GM21447 (cell line): ENCODE results near the gene HIVEP3.

Source experiments
- ATAC-seq: cut with Tn5 transposase; IDR thresholded peaks from one replicate; pipeline ENCODE4 v1.9.1; 2021; ENCODE audit not compliant: unreplicated experiment

The HIVEP3 gene

DNA sequence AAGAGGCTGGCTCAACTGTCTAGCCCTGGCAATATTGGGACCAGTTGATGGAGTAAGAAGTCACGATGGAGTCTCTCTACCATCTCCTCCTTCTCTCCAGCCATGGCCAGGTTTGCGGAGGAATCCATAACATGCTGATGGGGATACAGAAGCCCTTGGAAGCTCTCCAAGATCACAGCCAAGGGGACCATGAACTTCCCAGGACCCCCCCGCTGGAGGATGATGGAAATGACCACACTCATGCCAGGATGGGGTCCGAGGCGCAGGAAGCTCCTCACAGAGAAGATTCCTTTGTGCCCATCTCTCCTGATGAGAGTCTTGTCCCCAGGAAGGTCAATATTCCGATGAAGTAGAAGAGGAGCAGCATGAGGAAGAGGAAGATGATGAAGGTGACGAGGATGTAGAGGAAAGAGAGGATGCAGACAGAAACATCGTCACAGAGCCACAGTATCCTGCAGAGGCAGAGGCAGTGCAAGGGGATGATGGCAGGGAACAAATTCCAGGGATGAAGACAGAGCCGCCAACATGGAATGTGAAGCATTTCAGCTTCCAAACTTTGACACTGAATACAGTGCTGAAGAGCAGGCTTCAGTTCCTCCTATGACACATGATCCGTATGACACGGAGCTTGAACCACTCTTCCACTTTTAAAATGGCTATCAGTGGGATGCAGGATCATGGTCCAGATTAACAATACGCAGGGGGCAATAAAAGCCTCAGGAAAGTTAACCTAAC lies 376.4 kb downstream of the HIVEP3 start:
- no peak for ATAC-seq

DNA sequence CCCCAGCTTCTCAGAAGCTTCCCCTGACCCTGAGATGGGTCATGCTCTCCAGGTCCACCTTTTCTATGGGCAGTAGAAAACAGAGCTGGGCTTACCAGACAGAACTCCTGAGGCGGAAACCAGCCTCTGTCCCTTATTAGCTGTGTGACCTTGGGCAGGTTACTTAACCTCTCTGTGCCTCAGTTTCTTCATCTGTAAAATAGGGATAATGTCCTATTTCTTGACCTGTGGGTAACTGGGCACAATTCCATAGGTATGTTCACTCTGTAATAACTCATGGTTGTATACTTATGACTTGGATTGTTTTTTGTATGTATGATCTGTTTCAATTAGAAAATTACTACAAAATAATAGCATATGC lies 377.1 kb downstream of the HIVEP3 start:
- no peak for ATAC-seq

DNA sequence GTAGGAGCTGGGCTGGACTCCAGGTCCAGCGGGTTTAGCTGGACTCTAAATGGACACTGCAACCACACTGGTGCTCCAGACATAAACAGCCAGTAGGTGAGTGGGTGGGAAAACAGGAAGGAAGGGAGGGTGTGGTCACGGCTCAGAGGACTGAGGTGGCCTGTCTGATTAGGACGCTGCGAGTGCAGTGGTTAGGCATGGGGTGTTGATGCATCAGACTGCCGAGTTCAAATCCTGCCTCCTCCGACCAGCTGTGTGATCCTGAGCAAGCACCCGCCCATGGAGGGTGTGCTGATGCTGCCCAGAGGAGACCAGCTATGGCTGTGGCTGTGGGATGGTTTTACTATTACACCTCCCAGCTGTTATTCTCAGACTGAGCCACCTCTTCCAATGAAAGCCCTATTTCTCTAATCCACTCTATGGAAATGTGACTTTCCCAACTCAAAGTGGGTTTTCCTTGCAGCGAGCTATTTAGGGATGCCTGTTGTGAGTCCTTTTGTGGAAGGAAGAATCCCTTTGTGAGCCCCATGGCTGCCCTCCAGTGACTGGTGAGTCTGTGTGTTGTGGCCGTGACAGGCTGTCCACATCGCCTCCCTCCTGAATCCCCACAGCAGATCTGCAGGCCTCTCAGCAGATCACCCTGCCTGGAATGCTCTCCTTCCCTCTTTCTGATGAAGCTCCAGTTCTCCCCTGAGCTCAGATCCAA lies 377.7 kb downstream of the HIVEP3 start:
- no peak for ATAC-seq

DNA sequence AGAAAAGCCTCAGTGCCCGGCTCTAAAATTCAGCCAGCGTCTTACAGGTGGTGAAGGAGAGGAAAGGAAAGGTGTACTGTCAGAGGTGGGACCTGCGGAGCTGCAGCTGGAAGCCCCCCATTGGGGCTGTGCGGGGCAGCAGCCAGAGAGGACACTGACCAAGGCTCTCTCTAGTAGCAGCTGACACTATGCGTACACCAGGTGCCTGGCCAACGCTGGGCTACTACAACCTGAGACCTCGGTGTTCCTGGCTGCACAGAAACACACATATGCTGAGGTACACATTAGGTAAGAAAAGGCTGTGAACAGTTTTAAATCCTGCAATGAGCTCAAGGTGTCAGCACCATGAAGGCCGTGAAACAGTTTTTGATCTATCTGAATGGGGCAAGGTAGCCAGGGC lies 378.7 kb downstream of the HIVEP3 start:
- no peak for ATAC-seq

DNA sequence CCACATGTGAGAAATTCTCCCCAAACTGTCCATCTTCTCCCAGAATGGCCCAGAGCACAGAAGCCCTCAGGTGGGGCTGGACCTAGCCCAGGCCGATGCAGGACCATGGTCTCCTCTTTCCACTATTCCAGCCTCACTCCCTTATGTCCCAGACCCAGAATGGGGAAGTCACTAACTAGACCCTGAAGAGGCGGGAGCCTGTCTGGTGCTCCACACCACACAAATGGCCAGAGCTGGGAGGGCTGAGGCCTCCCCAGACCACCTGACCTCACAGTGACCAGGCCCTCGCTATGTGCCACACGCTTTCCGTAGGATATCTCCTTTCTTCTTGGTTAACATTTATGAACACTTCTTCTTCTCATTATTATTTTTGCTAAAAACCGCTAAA lies 379.3 kb downstream of the HIVEP3 start:
- ATAC-seq = no peak

DNA sequence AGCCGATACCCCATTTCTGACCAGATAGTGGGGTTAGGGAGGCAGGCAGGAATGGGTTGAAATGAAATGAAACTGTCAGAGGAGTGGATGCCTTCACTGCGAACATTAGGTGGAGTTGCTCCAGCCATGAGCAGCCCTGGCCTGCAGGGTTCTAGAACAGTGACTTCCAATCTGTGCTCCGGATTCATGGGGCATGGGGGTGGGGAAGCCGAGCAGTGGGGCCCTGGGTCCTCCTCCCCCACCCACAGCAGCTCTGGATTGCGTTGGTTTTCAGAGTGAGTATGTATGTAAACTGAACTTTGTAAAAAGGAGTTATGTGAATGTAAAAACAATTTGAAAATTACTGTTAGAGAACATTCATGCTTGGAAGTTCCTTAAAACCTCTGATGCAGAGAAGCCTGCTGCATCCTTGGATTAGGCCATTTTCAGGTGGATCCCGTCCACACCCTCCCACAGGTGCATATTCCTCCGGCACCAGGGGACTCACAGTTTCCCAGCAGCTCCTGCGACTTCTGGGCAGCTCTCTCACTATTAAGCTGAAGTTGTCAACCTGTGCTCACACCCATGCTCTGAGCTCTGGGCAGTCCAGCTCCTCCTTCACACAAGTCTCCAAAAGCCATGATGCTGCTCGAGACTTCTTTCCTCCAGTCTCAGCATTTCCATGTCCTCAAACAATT lies 379.8 kb downstream of the HIVEP3 start:
- ATAC-seq = no peak

DNA sequence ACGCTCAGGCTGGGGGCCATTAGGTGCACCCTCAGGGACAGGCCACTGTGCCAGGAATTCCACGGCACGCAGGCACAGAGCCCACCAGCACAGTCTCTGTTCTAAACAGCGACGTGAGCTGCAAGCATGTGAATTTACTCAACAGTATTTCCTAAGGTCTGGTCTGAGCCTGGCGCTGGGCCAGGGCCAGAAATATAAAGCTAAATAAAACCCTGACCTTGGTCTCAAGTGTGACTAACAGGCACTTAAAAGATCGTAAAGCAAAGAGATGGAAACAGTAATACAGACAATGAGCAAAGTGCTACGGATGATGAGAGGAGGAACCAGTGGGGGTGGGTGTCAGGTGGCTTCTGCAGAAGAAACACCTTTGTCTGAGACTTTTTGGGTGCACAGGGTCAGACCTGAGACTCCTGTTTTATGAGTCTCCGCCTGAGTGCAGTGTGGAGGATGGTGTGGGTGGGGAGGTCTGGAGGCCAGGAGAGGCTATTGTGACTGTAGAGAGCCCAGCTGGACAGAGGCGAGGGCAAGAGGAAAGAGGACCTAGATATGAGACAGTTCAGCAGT lies 380.9 kb downstream of the HIVEP3 start:
- no peak for ATAC-seq

DNA sequence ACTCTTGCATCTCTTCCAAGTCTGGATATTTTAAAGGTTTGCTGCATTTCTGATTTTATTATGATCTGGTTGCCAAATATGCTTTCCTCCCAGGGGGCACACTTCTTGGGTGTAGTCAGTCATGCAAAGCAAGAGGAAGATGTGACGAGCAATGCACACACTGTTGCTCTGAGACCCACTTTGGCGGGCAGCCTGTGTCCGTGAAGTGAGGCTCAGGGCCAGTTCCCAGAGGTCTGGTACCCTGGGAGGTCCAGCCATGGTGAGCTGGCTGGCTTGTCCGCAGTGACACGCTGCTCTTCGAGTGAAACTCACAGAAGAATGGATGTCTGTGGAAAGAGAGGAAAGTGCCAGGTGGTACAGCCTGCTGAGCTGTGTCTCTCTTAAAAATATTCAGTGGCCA lies 381.5 kb downstream of the HIVEP3 start:
- ATAC-seq = no peak

DNA sequence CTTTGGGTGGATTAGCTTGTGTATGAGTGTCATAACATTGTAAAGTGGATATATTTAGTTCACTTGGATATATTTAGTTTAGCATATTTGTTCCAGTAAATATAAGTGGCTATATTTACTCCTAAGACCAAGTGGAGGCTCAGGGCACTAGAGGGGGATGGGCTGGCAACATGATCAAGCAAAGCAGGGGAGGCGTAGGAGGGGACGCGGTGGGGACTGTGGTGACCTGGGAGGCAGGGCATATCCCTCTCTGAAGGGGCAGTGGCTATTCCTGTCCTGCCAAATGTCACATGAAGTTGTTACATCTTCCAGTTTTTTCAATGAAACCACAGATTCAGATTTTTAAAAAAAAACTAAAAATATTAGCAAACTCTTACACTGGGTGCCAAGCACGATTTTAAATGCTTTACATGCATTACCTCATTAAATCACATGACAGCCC lies 382.3 kb downstream of the HIVEP3 start:
- no peak for ATAC-seq

DNA sequence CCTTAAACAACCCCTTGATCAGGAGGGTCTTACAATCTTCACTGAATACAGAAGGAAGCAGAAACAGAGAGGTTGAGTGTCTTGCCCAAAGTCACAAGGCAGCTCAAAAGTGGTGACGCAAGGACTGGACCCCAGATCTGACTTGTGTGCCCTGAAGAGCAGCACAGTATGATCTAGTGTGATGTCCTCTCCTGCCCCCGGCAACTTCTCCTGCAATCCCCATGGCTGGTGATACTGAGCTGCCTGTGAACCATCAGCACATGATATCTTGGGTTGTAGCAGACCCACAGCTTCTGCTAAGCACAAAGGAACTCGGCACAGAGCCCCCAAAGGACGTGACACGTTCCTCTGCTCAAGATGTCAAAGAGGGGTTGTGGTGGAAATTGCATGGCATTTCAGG lies 383.0 kb downstream of the HIVEP3 start:
- no peak for ATAC-seq

DNA sequence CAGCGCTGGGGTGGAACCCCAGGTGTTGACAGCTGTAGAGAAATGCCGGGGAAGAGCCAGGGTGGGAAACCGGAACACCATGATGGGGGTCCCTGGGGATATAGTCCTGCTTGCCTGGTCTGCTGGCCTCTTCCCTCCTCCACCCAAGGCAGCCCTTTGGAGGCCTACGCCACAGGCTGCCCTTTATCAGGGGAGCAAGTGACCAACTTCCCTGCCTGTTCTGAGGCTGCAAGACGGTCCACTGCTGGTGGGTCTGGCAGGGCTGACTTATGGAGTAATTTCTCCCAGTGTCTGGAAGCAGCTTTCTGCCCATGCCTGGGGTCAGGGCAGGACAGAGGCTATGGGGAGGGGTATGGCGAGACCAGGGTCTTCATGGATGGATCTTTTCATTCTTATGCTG lies 383.4 kb downstream of the HIVEP3 start:
- no peak for ATAC-seq

DNA sequence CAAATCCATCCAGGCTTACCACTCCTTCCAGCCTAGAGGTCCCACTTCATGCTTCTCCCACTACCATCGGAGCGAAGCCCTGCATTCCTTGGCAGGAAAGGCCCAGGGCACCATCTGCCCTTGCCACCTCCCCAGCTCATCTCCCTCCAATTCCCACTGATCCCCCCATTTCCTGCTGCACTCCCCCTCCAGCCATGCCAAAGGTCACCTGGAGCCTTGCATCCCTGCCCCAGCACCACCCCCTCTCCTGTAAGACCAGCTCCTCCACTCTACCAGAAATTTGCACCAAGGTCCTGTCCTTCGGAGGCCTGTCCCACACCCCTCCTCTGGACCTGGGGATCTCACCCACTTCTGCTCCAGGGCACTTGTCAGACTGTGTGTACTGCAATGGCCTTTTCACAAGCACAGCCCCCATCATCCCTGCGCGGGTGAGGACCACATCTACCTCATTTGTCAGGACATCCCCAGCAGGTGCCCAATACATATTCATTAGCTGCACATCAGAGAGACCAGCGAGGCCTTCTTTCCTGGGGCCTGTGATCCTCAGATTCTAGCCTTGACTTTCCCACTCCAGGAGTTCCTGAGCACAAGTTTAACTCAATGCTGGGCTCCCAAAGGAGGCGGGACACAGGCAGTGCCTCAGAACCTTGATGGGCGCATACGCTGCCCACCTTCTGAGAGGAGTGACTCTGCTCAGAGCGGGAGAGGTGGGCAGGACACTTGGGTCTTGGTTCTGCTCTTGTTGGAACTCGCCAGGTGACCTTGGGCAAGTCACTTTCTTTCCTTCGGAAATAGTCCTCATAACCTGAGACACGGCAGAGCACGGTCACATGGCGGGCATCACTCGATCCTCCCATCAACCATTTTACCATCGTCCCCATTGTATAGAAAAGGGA lies 384.3 kb downstream of the HIVEP3 start:
- no peak for ATAC-seq

DNA sequence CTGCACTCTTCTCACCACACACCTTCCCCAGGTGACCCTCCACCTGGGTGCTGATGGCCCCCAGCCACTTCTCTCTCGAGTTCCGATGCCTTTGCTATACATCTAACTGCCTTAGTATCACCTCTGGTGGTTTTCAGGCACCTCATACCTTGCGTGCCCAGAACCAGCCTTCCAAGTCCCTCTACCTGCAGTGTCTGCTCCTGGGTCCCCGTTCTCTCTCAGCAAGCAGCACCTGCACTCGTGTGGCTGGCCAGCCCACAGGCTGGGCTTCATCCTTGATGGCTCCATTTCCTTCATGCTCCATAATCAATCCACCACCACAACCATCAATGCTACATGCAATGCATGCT lies 385.0 kb downstream of the HIVEP3 start:
- no peak for ATAC-seq

DNA sequence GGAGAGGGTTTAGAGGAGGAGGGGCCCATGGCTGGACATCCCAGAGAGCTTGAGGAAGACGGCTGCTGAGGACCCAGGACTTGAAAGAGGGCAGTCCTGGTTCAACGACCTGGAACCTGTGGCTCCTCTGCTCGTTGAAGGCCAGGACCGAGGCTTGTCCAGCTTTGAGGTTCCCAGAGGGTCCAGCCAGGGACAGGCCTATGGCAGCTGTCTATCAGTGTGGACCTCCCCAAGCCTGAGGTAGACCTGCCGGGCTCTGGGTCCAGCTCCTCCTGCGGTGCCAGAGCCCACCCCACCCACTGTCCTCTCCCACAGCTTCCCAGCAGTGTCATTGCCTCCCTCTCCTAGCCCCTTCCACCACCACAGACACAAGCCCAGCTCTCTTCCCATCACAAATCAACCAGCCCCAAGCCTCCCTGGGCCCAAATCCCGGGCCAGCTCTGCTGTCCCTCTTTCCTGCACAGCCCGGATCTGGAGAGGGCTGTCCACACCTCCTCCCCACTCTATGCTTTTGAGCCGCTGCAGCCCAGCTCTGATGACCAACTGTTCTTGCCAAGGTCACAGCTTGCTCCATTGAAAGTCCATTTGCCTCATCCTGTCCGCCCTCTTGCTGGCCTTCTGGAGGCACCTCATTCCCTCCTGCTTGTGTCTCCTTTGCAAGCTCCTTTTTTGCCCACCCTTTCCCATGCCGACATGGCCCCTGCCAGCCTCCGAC lies 385.5 kb downstream of the HIVEP3 start:
- ATAC-seq = no peak

DNA sequence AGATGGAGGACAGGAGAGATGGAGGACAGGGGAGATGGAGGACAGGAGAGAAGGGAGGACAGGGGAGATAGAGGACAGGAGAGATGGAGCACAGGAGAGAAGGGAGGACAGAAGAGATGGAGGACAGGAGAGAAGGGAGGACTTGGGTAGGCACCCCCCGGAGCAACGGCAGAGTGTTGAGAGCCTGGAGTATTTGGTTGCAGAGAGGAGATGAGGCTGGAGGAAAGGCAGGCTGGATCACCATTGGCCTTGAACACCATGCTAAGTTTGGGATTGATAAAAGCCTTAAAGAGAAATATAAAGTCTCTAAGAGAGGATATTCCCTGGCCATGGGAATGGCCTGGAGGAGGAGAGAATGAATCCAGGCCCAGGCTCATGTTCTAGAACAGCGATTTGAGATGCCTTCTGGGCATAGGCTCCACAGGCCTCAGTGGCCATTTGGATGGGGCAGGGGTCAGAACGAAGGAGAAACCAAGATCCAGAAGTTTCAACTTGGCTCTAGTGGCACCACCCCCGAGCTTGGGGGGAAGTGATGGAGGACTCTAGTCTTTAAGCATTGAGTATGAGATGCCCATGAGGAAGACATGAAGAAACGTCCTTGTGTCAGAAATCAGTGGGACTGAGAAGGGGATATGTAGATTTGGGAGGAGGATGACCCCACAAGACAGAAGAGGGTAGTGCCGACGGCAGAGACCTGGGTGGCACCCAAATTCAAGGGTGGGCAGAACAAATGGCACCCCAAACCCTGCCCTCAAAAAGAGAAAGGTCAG lies 386.3 kb downstream of the HIVEP3 start:
- no peak for ATAC-seq

DNA sequence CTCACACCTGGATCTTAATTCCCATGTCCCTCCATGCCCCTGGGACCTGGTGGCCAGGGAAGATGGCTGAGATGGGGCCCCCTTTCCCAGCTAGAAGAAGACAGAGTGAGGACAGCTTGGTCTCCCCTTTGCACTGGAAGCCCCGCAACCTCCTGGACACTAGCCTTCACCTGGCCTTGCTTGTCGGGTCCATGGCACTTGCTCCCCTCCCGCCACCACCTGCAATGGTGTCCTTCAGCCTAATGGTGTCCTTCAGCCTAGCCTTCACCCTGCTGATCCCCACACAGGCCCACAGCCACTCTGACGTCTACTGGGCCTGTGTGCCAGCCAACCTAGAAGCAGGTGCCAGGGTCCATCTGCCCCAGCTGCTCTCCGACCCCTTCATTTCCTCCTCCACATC lies 388.3 kb downstream of the HIVEP3 start:
- no peak for ATAC-seq

DNA sequence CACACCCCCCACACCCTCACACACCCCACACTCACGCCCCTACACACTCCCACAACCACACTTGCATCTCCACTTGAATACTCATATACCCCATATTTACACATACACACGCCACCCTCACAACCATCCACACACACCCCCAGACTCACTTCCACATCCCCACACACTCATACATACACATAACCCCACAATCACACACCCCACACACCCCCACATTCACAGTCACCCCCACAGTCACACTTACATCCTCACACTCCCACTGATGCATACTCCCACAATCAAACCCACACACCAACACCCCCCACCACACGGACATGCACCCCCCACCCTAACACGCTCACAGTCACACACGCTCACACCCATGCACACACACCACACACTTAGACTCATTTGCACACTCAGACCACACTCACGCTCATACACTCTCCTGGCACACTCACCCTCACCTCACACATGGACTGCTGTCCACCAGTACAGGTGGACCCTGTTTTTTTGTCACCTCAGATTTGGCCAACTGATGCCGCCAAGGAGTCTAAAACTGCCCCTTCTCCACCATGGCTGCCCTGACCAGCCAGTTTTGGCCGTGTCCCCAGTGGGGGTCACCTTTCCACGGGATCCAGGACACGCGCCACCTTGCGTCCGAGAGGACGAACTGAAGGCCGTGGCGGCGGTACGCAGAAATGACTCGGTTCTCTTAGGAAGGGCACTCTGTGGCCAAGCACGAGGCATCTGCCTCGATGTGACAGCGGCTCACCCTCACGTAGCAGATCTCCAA lies 388.9 kb downstream of the HIVEP3 start:
- ATAC-seq = no peak

DNA sequence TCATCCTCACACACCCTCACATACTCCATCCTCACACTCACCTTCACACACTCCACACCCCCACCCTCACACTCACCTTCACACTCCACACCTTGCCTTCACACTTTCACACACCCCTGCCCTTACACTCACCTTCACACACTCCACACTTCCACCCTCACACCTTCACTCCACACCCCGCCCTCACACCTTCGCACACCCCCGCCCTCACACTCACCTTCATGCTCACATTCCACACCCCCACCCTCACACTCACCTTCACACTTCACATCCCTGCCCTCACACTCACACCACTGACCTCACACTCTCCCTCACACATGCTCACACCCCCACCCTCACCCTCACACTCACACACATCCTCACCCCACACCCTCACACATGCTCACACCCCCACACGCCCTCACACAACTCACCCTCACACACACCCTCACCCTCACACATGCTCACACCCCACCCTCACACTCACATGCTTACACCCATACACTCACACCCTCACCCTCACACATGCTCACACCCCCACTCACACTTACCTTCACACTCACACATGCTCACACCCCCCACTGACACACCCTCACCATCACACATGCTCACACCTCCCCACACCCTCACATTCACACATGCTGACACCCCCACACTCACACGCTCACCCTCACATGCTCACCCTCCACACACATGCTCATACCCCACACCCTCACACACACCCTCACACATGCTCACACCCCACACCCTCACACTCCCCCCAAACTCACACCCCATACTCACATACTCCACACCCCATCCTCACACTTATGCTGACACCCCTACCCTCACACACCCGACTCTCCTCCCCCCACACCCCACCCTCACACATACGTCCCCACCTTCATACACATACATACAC lies 389.8 kb downstream of the HIVEP3 start:
- no peak for ATAC-seq
